PC-3 (cell line): ENCODE measurements around the gene RBM6. TPM values are rescaled to one million over a fixed set of nuclear protein-coding genes. Genes with fewer than 3 reads are reported as not detected.
A peak's percentile ranks its signal among the peaks of the same experiment; 100 is the strongest.

Experiments
- ATAC-seq: fragments of 200-7000 bp; cut with Tn5 transposase; 2 replicates; pipeline ENCODE4 v1.9.1; 2020; ENCODE audit warnings: mild to moderate bottlenecking, moderate library complexity
- BruUV-seq: library from RNA; stranded (reverse); fragments of 400-500 nt; replicated peaks from 2 replicates; lab custom pipeline; 2021; lab: Mats Ljungman, UMichigan
- CTCF ChIA-PET: fragments of 300-600 bp; sonication (Branson Sonifier 250); formaldehyde crosslinking; loops from one replicate; lab custom pipeline; 2022; ENCODE audit warnings: antibody characterized with exemption; lab: Charles Lee
- POLR2A ChIA-PET: fragments of 300-600 bp; sonication (Branson Sonifier 250); formaldehyde crosslinking; loops from one replicate; lab custom pipeline; 2022; ENCODE audit warnings: antibody characterized with exemption; ENCODE audit not compliant: unreplicated experiment; lab: Charles Lee
- DNase-seq: peaks from one replicate; pipeline ENCODE4 v3.0.0-alpha.2; 2015
- H2AFZ ChIP-seq: fragments of 300-600 bp; sonication (generic); 2 replicates; pipeline ENCODE4 v1.6.0; 2016; ENCODE audit warnings: antibody characterized with exemption, low read length
- H3F3A ChIP-seq: fragments of 300-600 bp; sonication (generic); one replicate; pipeline ENCODE4 v1.6.0; 2017; ENCODE audit warnings: antibody characterized with exemption, low read length, control low read depth, mild to moderate bottlenecking; ENCODE audit not compliant: unreplicated experiment
- H3K27ac ChIP-seq: fragments of 300-600 bp; sonication (generic); 2 replicates; pipeline ENCODE4 v1.5.1; 2016; ENCODE audit warnings: mild to moderate bottlenecking, low read length
- H3K27me3 ChIP-seq: fragments of 300-600 bp; sonication (generic); 2 replicates; pipeline ENCODE4 v1.6.1; 2016; ENCODE audit warnings: low read length, mixed read lengths
- H3K36me3 ChIP-seq: fragments of 300-600 bp; sonication (generic); 2 replicates; pipeline ENCODE4 v1.6.1; 2016; ENCODE audit warnings: low read depth, mixed run types, low read length, mixed read lengths
- H3K4me1 ChIP-seq: fragments of 300-600 bp; sonication (generic); 2 replicates; pipeline ENCODE4 v1.5.1; 2016; ENCODE audit warnings: low read length; ENCODE audit not compliant: insufficient read depth
- H3K4me2 ChIP-seq: fragments of 300-600 bp; sonication (generic); 2 replicates; pipeline ENCODE4 v1.6.0; 2016; ENCODE audit warnings: low read length
- H3K4me3 ChIP-seq: fragments of 300-600 bp; sonication (generic); 2 replicates; pipeline ENCODE4 v1.5.1; 2016; ENCODE audit warnings: mild to moderate bottlenecking, low read length, mixed read lengths
- H3K79me2 ChIP-seq: fragments of 300-600 bp; sonication (generic); 2 replicates; pipeline ENCODE4 v1.6.1; 2017; ENCODE audit warnings: low read length, mixed read lengths
- H3K9ac ChIP-seq: fragments of 300-600 bp; sonication (generic); 2 replicates; pipeline ENCODE4 v1.6.0; 2016; ENCODE audit warnings: mild to moderate bottlenecking, low read length
- H3K9me2 ChIP-seq: fragments of 300-600 bp; sonication (generic); replicated peaks from 2 replicates; pipeline ENCODE4 v1.6.1; 2016; ENCODE audit warnings: mixed run types, low read length, mixed read lengths
- H3K9me3 ChIP-seq: fragments of 300-600 bp; sonication (generic); 2 replicates; pipeline ENCODE4 v1.6.1; 2016; ENCODE audit warnings: low read length, mixed read lengths
- H4K20me1 ChIP-seq: fragments of 300-600 bp; sonication (generic); 2 replicates; pipeline ENCODE4 v1.6.1; 2016; ENCODE audit warnings: low read length, mixed read lengths
- CTCF ChIP-seq: fragments of 300-600 bp; sonication (generic); conservative IDR thresholded peaks from 2 replicates; pipeline ENCODE4 v1.5.1; 2017; ENCODE audit warnings: antibody characterized with exemption, low read depth, mild to moderate bottlenecking, low read length
- EZH2 ChIP-seq: fragments of 300-600 bp; sonication (generic); IDR thresholded peaks from one replicate; pipeline ENCODE4 v1.6.1; 2017; ENCODE audit warnings: antibody characterized with exemption, mild to moderate bottlenecking, low read length; ENCODE audit not compliant: unreplicated experiment
- EZH2phosphoT487 ChIP-seq: fragments of 300-600 bp; sonication (generic); IDR thresholded peaks from 2 replicates; pipeline ENCODE4 v1.6.1; 2018; ENCODE audit warnings: mild to moderate bottlenecking, antibody characterized with exemption, low read length, borderline replicate concordance
- intact Hi-C: fragments of 100-400 bp; cut with micrococcal nuclease; formaldehyde crosslinking; loops from 2 replicates; pipeline ENCODE4 v1.9.0; 2023
- total RNA-seq: library from RNA; depleted of rRNA; stranded (reverse); fragments of >200 nt; gene quantifications from 2 replicates; pipeline ENCODE4 v1.2.3, GENCODE V29; 2014; rRNA removed

RBM6 gene
- total RNA-seq, 1 experiment from 2014 or later: 64.6 TPM

- no TSS peak for BruUV-seq
- intact Hi-C loops: no loop called here
- Histone ChIP-seq H3K9me2 (no peaks in the 10 kb centered on the region), H3K4me1 (no peaks in the 10 kb centered on the region), H3K36me3 (no peaks in the 10 kb centered on the region), H3F3A (no peaks in the 10 kb centered on the region), H3K79me2 (no peaks in the 10 kb centered on the region), H3K27ac (no peak overlapping the region), H3K27me3 (no peaks in the 10 kb centered on the region), H3K9ac (no peak overlapping the region), H2AFZ (no peak overlapping the region), H3K4me2 (no peak overlapping the region), H3K4me3 (no peak overlapping the region), H4K20me1 (no peaks in the 10 kb centered on the region), H3K9me3 (no peaks in the 10 kb centered on the region)
- no peak for DNase-seq
- no peak for TF ChIP-seq CTCF
- no peak for TF ChIP-seq EZH2phosphoT487
- TF ChIP-seq EZH2: no peak
- ChIA-PET CTCF (no interaction called here), POLR2A (no interaction called here)
- ATAC-seq: no peak
Measured at GRCh38 chr3:50125541-50126286, 185.8 kb downstream of the RBM6 start.

- no peaks in the 10 kb centered on the region for H3K9me2 ChIP-seq
- H3K4me2 ChIP-seq: no peak overlapping the region
- no peak overlapping the region for H2AFZ ChIP-seq
- H3K36me3 ChIP-seq: no peaks in the 10 kb centered on the region
- H4K20me1 ChIP-seq: no peaks in the 10 kb centered on the region
- intact Hi-C loops: no loop called here
- no peaks in the 10 kb centered on the region for H3F3A ChIP-seq
- H3K79me2 ChIP-seq: no peaks in the 10 kb centered on the region
- no peaks in the 10 kb centered on the region for H3K27me3 ChIP-seq
- no TSS peak for BruUV-seq
- no peaks in the 10 kb centered on the region for H3K9me3 ChIP-seq
- H3K4me3 ChIP-seq: no peak overlapping the region
- no peak for TF ChIP-seq EZH2phosphoT487
- no peak for TF ChIP-seq EZH2
- TF ChIP-seq CTCF: no peak
- no peaks in the 10 kb centered on the region for H3K4me1 ChIP-seq
- no peak overlapping the region for H3K9ac ChIP-seq
- no peak overlapping the region for H3K27ac ChIP-seq
- CTCF ChIA-PET: interaction anchor here (0.5 kb wide), 1 partner anchor 195 kb away, joined by 6 read pairs; no protein-coding TSS in a partner anchor
- POLR2A ChIA-PET: no interaction called here
- ATAC-seq (no peak), DNase-seq (peak; percentile 30)
Measured at GRCh38 chr3:50126287-50127211, 186.6 kb downstream of the RBM6 start.

Other genes starting within 250 kb of the RBM6 start
- gene AMIGO3, start 220.5 kb upstream of the RBM6 start, total RNA-seq: 1.8 and 2.1 TPM in 2 replicates
- 69.5 and 83.9 TPM in 2 replicates for gene GMPPB, start 216.2 kb upstream of the RBM6 start, total RNA-seq
- 50.3 and 51.0 TPM in 2 replicates for gene IP6K1, start 153.6 kb upstream of the RBM6 start, total RNA-seq
- gene CDHR4, start 140.3 kb upstream of the RBM6 start, total RNA-seq: not detected in 2 replicates
- gene INKA1, start 136.9 kb upstream of the RBM6 start, total RNA-seq: 1.3 and 5.8 TPM in 2 replicates
- gene UBA7, start 126.2 kb upstream of the RBM6 start, total RNA-seq: 3.3 and 3.6 TPM in 2 replicates
- gene TRAIP, start 83.6 kb upstream of the RBM6 start, total RNA-seq: 21.6 and 27.8 TPM in 2 replicates
- gene CAMKV, start 70.2 kb upstream of the RBM6 start, total RNA-seq: 0.58 TPM in 1 of 2 replicates, not detected in the other
- 39.0 and 70.6 TPM in 2 replicates for gene MST1R, start 36.3 kb upstream of the RBM6 start, total RNA-seq
- gene MON1A, start 10.3 kb upstream of the RBM6 start, total RNA-seq: 20.8 and 24.9 TPM in 2 replicates
- gene RBM5, start 148.8 kb downstream of the RBM6 start, total RNA-seq: 105 and 128 TPM in 2 replicates
- gene SEMA3F, start 215.2 kb downstream of the RBM6 start, total RNA-seq: 47.3 and 50.5 TPM in 2 replicates